ENCODE data around the gene IFIT1. TPM values are rescaled to one million over a fixed set of nuclear protein-coding genes. Genes with fewer than 3 reads are reported as not detected.
"Not testable (repeated sequence)": the region's sequence is repeated elsewhere in the genome, so short reads cannot be mapped to it uniquely, and the experiment has no call there.

Gene IFIT1
- 40.3 TPM for polyA plus RNA-seq (ENCODE audit: insufficient read length)

- no peak for DNase-seq (ENCODE audit: low read depth)
Measured at GRCh38 chr10:89391907-89392756, at the start of gene IFIT1. TSS of gene IFIT1 (plus strand) at chr10:89392623. CDS start at chr10:89392713, 90 bp downstream.

GRCh38 chr10:89343089-89343767, 49.2 kb upstream of the IFIT1 start:
- DNase-seq (ENCODE audit: low read depth), result no peak

DNA sequence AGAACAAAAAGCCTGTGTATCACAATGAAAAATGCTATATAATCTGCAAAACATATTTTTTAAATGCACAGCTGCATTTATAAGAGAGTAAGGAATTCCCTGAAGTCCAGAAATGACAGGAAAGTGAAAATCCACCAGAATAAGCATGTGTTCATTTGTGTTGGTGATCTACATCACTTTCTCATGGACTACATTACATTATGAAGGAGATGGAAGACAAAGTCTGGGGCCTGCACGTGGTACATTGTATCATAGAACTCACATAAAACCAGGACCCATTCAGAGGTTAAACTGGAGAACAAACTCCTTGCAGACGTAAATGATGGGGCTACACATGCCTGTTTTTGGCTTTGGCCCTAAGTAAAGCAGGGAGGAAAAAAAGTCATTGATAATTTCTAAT, 48.3 kb upstream of the IFIT1 start:
- no peak for DNase-seq (ENCODE audit: low read depth)

GRCh38 chr10:89345367-89346000, 46.9 kb upstream of the IFIT1 start:
- no peak for DNase-seq (ENCODE audit: low read depth)

GRCh38 chr10:89346405-89347254, 45.8 kb upstream of the IFIT1 start:
- no peak for DNase-seq (ENCODE audit: low read depth)

GRCh38 chr10:89347701-89348457, 44.5 kb upstream of the IFIT1 start:
- DNase-seq (ENCODE audit: low read depth), result no peak

GRCh38 chr10:89348481-89348880, 43.9 kb upstream of the IFIT1 start:
- no peak for DNase-seq (ENCODE audit: low read depth)

- no peak for DNase-seq (ENCODE audit: low read depth)
Measured at GRCh38 chr10:89348975-89349374, 43.4 kb upstream of the IFIT1 start.

DNA sequence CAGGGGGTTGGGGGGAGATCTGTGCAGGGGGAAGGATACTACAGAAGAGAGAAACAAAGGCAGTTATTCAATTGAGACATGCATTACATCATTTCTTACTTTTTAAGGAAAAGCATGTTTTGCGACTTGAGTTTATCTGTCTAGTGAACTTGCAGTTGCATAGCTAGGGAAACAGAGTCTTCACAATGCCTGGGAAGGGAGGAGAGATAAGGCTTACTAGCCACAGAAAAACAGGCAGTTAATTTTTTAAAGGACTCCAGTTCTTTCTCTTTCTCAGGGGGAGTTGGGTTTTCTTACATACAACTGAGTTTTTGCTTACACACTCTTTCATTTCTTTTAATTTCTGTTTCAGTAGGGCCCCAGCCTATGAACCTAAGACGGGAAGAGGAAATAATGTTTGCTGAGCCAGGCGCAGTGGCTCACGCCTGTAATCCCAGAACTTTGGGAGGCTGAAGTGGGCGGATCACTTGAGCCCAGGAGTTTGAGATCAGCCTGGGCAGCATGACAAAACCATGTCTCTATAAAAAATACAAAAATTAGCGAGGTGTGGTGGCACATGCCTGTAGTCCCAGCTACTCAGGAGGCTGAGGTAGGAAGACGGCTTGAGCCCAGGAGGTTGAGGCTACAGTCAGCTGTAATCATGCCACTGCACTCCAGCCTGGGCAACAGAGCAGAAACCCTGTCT, 41.6 kb upstream of the IFIT1 start:
- DNase-seq (ENCODE audit: low read depth), result not testable (repeated sequence)

GRCh38 chr10:89351412-89351779, 41.0 kb upstream of the IFIT1 start:
- no peak for DNase-seq (ENCODE audit: low read depth)

DNA sequence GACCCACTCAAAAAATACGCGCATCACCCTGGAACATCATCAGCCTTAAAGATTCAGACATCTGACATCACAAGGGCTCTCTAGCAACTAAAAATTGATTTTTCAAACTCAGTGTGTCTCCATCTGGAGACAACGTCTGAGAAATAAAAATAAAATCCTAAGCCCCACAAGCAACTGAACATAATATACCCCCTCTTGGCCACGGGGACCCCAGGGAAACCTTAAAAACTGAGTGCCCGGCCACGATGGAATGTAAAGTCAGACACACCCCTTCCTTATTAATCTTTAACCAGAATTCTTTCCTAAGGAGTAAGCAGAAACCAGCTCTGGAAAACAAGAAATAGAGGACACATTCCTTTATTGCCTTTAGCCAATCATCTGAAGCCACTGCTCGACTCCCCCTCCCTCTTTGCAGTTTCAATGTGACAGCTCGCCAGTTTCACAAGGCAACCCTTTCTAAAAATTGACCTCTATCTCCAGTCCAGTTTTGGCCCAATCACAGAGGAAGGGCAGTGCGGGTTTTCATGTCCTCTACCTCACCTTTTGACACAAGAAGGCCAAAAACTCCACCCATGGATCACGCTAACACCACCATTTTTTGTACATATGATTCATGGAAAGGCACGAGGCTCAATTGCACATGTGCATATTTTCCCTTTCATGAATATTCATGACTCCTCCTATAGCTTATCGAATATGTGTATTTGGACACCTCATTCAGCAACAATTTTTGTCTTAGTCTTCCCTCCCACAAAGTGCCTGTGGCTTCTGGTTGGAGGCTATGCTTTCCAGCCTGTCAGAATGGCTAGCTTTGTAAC, 40.4 kb upstream of the IFIT1 start:
- DNase-seq (ENCODE audit: low read depth), result no peak

- no peak for DNase-seq (ENCODE audit: low read depth)
Measured at GRCh38 chr10:89352802-89353201, 39.6 kb upstream of the IFIT1 start.

DNA sequence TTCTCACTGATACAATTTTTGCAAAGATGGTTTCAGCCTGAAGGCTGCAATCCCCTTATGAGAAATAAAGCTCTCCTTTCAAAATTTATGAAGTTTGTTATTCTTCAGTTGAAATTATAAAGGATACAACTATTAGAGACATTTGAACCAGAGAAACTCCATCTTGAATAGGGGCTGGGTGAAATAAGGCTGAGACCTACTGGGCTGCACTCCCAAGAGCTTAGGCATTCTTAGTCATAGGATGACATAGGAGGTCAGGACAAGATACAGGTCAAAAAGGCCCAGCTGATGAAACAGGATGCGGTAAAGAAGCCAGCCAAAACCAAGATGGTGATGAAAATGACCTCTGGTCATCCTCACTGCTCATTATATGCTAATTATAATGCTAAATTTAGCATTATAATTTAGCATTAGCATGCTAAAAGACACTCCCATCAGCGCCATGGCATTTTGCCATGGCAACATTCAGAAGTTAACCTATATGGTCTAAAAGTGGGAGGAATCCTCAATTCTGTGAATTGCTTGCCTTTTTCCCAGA, 37.0 kb upstream of the IFIT1 start:
- DNase-seq (ENCODE audit: low read depth), result no peak

DNA sequence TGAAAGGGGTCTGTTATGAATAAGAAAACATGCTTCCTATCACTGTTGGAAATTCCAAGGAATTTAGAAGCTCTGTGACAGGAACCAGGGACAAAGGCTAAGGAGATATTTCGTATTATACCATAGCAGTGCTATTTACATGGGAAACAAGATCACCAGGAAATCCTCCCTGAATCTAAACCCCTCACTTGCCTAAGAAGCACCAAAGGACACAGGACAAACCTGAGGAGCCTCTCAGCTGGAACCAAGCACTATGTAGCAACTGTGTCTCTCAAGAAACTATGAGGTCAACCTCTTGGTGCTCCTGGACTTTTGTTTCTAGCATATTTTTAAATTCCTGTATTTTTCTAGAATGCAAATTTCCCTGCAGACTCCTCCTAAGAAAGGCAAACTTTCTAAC, 35.3 kb upstream of the IFIT1 start:
- DNase-seq (ENCODE audit: low read depth), result no peak

- no peak for DNase-seq (ENCODE audit: low read depth)
Measured at GRCh38 chr10:89357975-89358374, 34.4 kb upstream of the IFIT1 start.

GRCh38 chr10:89360157-89360556, 32.3 kb upstream of the IFIT1 start:
- no peak for DNase-seq (ENCODE audit: low read depth)

- DNase-seq (ENCODE audit: low read depth), result no peak
Measured at GRCh38 chr10:89362929-89363328, 29.5 kb upstream of the IFIT1 start.

DNA sequence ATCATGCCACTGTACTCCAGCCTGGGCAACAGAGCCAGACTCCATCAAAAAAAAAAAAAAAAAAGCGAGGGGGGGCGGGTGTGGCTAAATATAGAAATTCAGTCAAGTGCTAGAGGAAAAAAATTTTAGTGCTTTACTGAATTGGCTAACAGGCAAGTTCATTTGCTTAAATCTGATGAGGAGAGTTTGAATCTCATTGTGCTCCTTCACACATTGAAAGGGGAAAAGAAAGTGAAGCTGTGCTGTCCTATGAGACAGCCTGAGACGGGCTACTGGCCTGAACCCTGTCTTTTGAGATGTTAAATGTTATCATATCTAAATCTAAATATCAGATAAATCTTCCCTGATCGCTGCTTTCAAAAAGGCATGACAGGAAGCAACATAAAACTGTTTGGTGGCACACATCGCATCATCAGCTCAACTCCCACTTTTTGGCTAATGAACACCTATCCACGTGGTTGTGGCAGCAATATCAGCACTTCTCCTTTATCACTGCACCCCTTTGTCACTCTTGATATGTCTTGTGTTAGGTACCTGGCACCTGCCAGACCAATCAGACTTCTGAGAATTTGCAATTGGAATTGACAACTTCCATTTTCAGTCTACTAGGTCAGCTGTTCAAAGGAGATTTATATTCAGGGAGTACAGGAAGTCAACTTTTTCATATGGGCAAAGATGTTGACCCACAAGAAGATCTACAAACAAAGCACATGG, 28.5 kb upstream of the IFIT1 start:
- DNase-seq (ENCODE audit: low read depth), result no peak

- DNase-seq (ENCODE audit: low read depth), result no peak
Measured at GRCh38 chr10:89364531-89364930, 27.9 kb upstream of the IFIT1 start.

All from forelimb muscle (tissue), 1 donor.